Naive thymus-derived CD4-positive, alpha-beta T cell (primary cell): ENCODE measurements around the gene PYY. TPM values are rescaled to one million over a fixed set of nuclear protein-coding genes. Genes with fewer than 3 reads are reported as not detected.

ENCODE experiments used
- ATAC-seq: fragments of 150-1000 bp; cut with Tn5 transposase; 2 replicates; pipeline ENCODE4 v1.10.0; 2021; ENCODE audit warnings: mild to moderate bottlenecking, moderate library complexity
- CTCF ChIA-PET: fragments of 350-600 bp; sonication (Branson Sonifier 250); formaldehyde crosslinking; loops from one replicate; lab custom pipeline; 2021; ENCODE audit warnings: antibody characterized with exemption; lab: Charles Lee
- POLR2A ChIA-PET: fragments of 350-600 bp; sonication (Branson Sonifier 250); formaldehyde crosslinking; loops from one replicate; lab custom pipeline; 2021; ENCODE audit warnings: antibody characterized with exemption, inconsistent platforms; lab: Charles Lee
- DNase-seq, 9 donors: peaks; one replicate each; pipeline versions ENCODE4 v3.0.0 to v3.0.0-alpha.2; 2020 to 2022; ENCODE audit warnings: mixed read lengths in 1 of 9
- H3K27ac ChIP-seq: one replicate; pipeline ENCODE4 v1.7.0; 2013; ENCODE audit warnings: mild to moderate bottlenecking, low read depth, low read length, moderate library complexity
- H3K27me3 ChIP-seq, 2 donors: one replicate each; pipeline ENCODE4 v1.7.0; 2013; ENCODE audit warnings: low read length in 2 of 2, mild to moderate bottlenecking in 2 of 2, moderate library complexity in 2 of 2; ENCODE audit not compliant: control insufficient read depth in 2 of 2, insufficient read depth in 2 of 2
- H3K36me3 ChIP-seq, 3 experiments: 1 replicate in 2 of 3; 2 replicates in 1 of 3; pipeline ENCODE4 v1.7.0; 2013; ENCODE audit warnings: low read length in 3 of 3, mild to moderate bottlenecking in 3 of 3, moderate library complexity in 1 of 3; ENCODE audit not compliant: insufficient read depth in 3 of 3, control insufficient read depth in 2 of 3
- H3K4me1 ChIP-seq, 2 donors: one replicate each; pipeline ENCODE4 v1.7.0; 2013; ENCODE audit warnings: low read length in 2 of 2, mild to moderate bottlenecking in 2 of 2, moderate library complexity in 1 of 2; ENCODE audit not compliant: control insufficient read depth in 2 of 2, insufficient read depth in 2 of 2
- H3K4me3 ChIP-seq: 2 replicates; pipeline ENCODE4 v1.7.0; 2013; ENCODE audit warnings: mild to moderate bottlenecking, low read length
- H3K9me3 ChIP-seq, 3 experiments: 1 replicate in 2 of 3; 2 replicates in 1 of 3; pipeline ENCODE4 v1.7.0; 2013; ENCODE audit warnings: low read length in 3 of 3; ENCODE audit not compliant: control insufficient read depth in 2 of 3
- H3K27ac Mint-ChIP-seq, 9 donors: one replicate each; pipeline ENCODE4 v1.8.0; 2020 to 2022; ENCODE audit warnings: mixed read lengths in 9 of 9, mild to moderate bottlenecking in 8 of 9, moderate library complexity in 5 of 9, inconsistent platforms in 2 of 9
- H3K27me3 Mint-ChIP-seq, 5 donors: one replicate each; pipeline ENCODE4 v1.8.0; 2021 to 2022; ENCODE audit warnings: mixed read lengths in 5 of 5, mild to moderate bottlenecking in 1 of 5
- H3K36me3 Mint-ChIP-seq, 5 donors: one replicate each; pipeline ENCODE4 v1.8.0; 2020 to 2022; ENCODE audit warnings: mixed read lengths in 5 of 5, mild to moderate bottlenecking in 3 of 5, inconsistent platforms in 1 of 5
- H3K4me1 Mint-ChIP-seq, 7 donors: one replicate each; pipeline ENCODE4 v1.8.0; 2020 to 2022; ENCODE audit warnings: mixed read lengths in 7 of 7, mild to moderate bottlenecking in 3 of 7, inconsistent platforms in 1 of 7
- H3K4me3 Mint-ChIP-seq, 10 donors: one replicate each; pipeline ENCODE4 v1.8.0; 2020 to 2022; ENCODE audit warnings: mild to moderate bottlenecking in 10 of 10, mixed read lengths in 10 of 10, moderate library complexity in 6 of 10, inconsistent platforms in 2 of 10
- H3K9me3 Mint-ChIP-seq, 11 donors: one replicate each; pipeline ENCODE4 v1.8.0; 2020 to 2022; ENCODE audit warnings: mixed read lengths in 11 of 11, mild to moderate bottlenecking in 4 of 11, inconsistent platforms in 1 of 11, moderate library complexity in 1 of 11
- intact Hi-C, 2 donors: fragments of 100-400 bp; cut with micrococcal nuclease; formaldehyde crosslinking; loops; one replicate each; pipeline ENCODE4 v1.15.1; 2023
- polyA plus RNA-seq, 2 donors: library from polyadenylated mRNA; unstranded; fragments of 300-500 nt; fragmentation: Illumina TruSeq; gene quantifications; one replicate each; pipeline ENCODE4 v1.2.3, GENCODE V29; 2021
- total RNA-seq, 6 experiments: library from RNA in 5 of 6; stranded (reverse) in 5 of 6; gene quantifications; 1 replicate in 5 of 6; 2 replicates in 1 of 6; pipeline ENCODE4 v1.2.3 and lab custom pipeline; 2021 to 2026

PYY gene
- total and polyA plus RNA-seq, 7 experiments from 2014 or later = not detected

- DNase-seq (no peak), ATAC-seq (no peak)
- POLR2A ChIA-PET = no interaction called here
- H3K27me3 ChIP-seq = peaks cover 0 to 2% of the 10 kb centered on the region in 2 donors
- Mint-ChIP-seq H3K9me3 (no peaks in the 10 kb centered on the region), H3K4me3 (no peak overlapping the region), H3K4me1 (peaks cover 11 to 23% (median 16%) of the 10 kb centered on the region in 7 donors), H3K36me3 (no peaks in the 10 kb centered on the region), H3K27me3 (peaks cover 0 to 26% (median 0%) of the 10 kb centered on the region in 5 donors), H3K27ac (no peak overlapping the region)
- CTCF ChIA-PET = interaction anchor here (0.6 to 2.7 kb wide), 2 partner anchors 11 to 796 kb away, joined by 4 to 8 read pairs; no protein-coding TSS in a partner anchor
- H3K36me3 ChIP-seq = no peaks in the 10 kb centered on the region
- intact Hi-C loops = loop anchor here in 1 of 2 donors (10.0 kb wide), 1 partner anchor 132 kb away; no protein-coding TSS in a partner anchor
- no peak overlapping the region for H3K27ac ChIP-seq
- H3K4me1 ChIP-seq = peaks cover 3 to 16% of the 10 kb centered on the region in 2 donors
- H3K4me3 ChIP-seq = no peak overlapping the region
- no peaks in the 10 kb centered on the region for H3K9me3 ChIP-seq
Measured at GRCh38 chr17:43912635-43913304, 41.0 kb downstream of the PYY start.

- H3K27ac Mint-ChIP-seq = no peak overlapping the region
- no peak for ATAC-seq
- intact Hi-C loops = loop anchor here in 1 of 2 donors (10.0 kb wide), 1 partner anchor 133 kb away; no protein-coding TSS in a partner anchor
Measured at GRCh38 chr17:43911904-43912303, 41.8 kb downstream of the PYY start.

GRCh38 chr17:43909537-43910231 is 44.1 kb downstream of the PYY start:
- no peak overlapping the region for H3K4me3 ChIP-seq
- ATAC-seq = no peak
- peaks cover 17 to 20% of the 10 kb centered on the region in 2 donors for H3K4me1 ChIP-seq
- no peak for DNase-seq
- intact Hi-C loops = loop anchor here (1.0 to 10.0 kb wide), 3 partner anchors 35 to 135 kb away; no protein-coding TSS in a partner anchor
- H3K27ac Mint-ChIP-seq = peak overlapping the region in 2 of 9 donors; percentile 28 to 35
- peaks cover 0 to 15% (median 11%) of the 10 kb centered on the region in 7 donors for H3K4me1 Mint-ChIP-seq
- H3K9me3 Mint-ChIP-seq = no peaks in the 10 kb centered on the region
- no peaks in the 10 kb centered on the region for H3K9me3 ChIP-seq
- no peak overlapping the region for H3K27ac ChIP-seq
- peaks cover 0 to 6% (median 0%) of the 10 kb centered on the region in 3 experiments for H3K36me3 ChIP-seq
- peaks cover 0 to 48% (median 5%) of the 10 kb centered on the region in 5 donors for H3K27me3 Mint-ChIP-seq
- POLR2A ChIA-PET = interaction anchor here (0.6 to 1.1 kb wide), 3 partner anchors 10 to 87 kb away, joined by 3 read pairs; no protein-coding TSS in a partner anchor
- no peaks in the 10 kb centered on the region for H3K36me3 Mint-ChIP-seq
- H3K27me3 ChIP-seq = peaks cover 0 to 4% of the 10 kb centered on the region in 2 donors
- no peak overlapping the region for H3K4me3 Mint-ChIP-seq
- CTCF ChIA-PET = interaction anchor here (0.7 to 4.0 kb wide), 11 partner anchors 9 to 134 kb away, joined by 3 to 21 read pairs (median 4); partner anchors contain the start of gene PPY

More at GRCh38 chr17:43911904-43912303, 41.8 kb downstream of the PYY start:
- H3K4me1 ChIP-seq = peaks cover 11 to 16% of the 10 kb centered on the region in 2 donors
- H3K4me3 ChIP-seq = no peak overlapping the region
- Mint-ChIP-seq H3K9me3 (no peaks in the 10 kb centered on the region), H3K4me3 (no peak overlapping the region), H3K36me3 (no peaks in the 10 kb centered on the region), H3K27me3 (peaks cover 0 to 34% (median 0%) of the 10 kb centered on the region in 5 donors), H3K4me1 (peaks cover 8 to 16% (median 11%) of the 10 kb centered on the region in 7 donors)
- H3K27me3 ChIP-seq = peaks cover 0 to 4% of the 10 kb centered on the region in 2 donors
- no peaks in the 10 kb centered on the region for H3K9me3 ChIP-seq
- no peak for DNase-seq
- H3K36me3 ChIP-seq = peaks cover 0 to 4% (median 0%) of the 10 kb centered on the region in 3 experiments
- H3K27ac ChIP-seq = no peak overlapping the region
- ChIA-PET POLR2A (no interaction called here), CTCF (interaction anchor here (1.6 to 2.7 kb wide), 2 partner anchors 12 to 211 kb away, joined by 4 to 8 read pairs; no protein-coding TSS in a partner anchor)

GRCh38 chr17:43907998-43908721 is 45.6 kb downstream of the PYY start:
- ChIA-PET CTCF (interaction anchor here (0.6 to 4.0 kb wide), 9 partner anchors 10 to 419 kb away, joined by 3 to 21 read pairs (median 4); partner anchors contain the start of gene PPY), POLR2A (interaction anchor here (0.6 to 2.9 kb wide), 7 partner anchors 10 to 106 kb away, joined by 3 to 10 read pairs (median 3); partner anchors contain the start of gene TMEM101)
- H3K36me3 ChIP-seq = peaks cover 0 to 6% (median 0%) of the 10 kb centered on the region in 3 experiments
- ATAC-seq (peak; percentile 71), DNase-seq (peak in 7 of 9 donors; percentile 56 to 70 (median 62))
- no peaks in the 10 kb centered on the region for H3K9me3 ChIP-seq
- H3K27me3 ChIP-seq = peaks cover 0 to 4% of the 10 kb centered on the region in 2 donors
- Mint-ChIP-seq H3K4me1 (peaks cover 0 to 16% (median 12%) of the 10 kb centered on the region in 7 donors), H3K36me3 (peaks cover 0 to 3% (median 0%) of the 10 kb centered on the region in 5 donors), H3K27ac (peak overlapping the region in 6 of 9 donors; percentile 22 to 88 (median 65)), H3K4me3 (peak overlapping the region in 9 of 10 donors; percentile 88 to 95 (median 89)), H3K27me3 (peaks cover 0 to 63% (median 5%) of the 10 kb centered on the region in 5 donors), H3K9me3 (no peaks in the 10 kb centered on the region)
- intact Hi-C loops = loop anchor here in 1 of 2 donors (1.0 to 2.0 kb wide), 4 partner anchors 8 to 215 kb away; partner anchors contain the start of gene HDAC5
- peak overlapping the region; percentile 78 for H3K4me3 ChIP-seq
- peak overlapping the region; percentile 80 for H3K27ac ChIP-seq
- peaks cover 17 to 20% of the 10 kb centered on the region in 2 donors for H3K4me1 ChIP-seq

- Mint-ChIP-seq H3K9me3 (no peaks in the 10 kb centered on the region), H3K27ac (peak within 1 kb of the TSS in 8 of 9 donors; percentile 45 to 95 (median 89)), H3K4me1 (peaks cover 0 to 16% (median 12%) of the 10 kb centered on the region in 7 donors), H3K4me3 (peak within 1 kb of the TSS; percentile 70 to 95 (median 89)), H3K27me3 (peaks cover 0 to 63% (median 5%) of the 10 kb centered on the region in 5 donors), H3K36me3 (peaks cover 0 to 3% (median 0%) of the 10 kb centered on the region in 5 donors)
- peak; percentile 73 for ATAC-seq
- Histone ChIP-seq H3K36me3 (peaks cover 0 to 6% (median 0%) of the 10 kb centered on the region in 3 experiments), H3K4me1 (peaks cover 17 to 20% of the 10 kb centered on the region in 2 donors), H3K4me3 (peak within 1 kb of the TSS; percentile 78), H3K27ac (peak within 1 kb of the TSS; percentile 80), H3K9me3 (no peaks in the 10 kb centered on the region), H3K27me3 (peaks cover 0 to 4% of the 10 kb centered on the region in 2 donors)
- intact Hi-C loops = loop anchor here in 1 of 2 donors (1.0 to 2.0 kb wide), 2 partner anchors 10 to 215 kb away; partner anchors contain the start of gene HDAC5
- peak; percentile 28 to 76 (median 68) for DNase-seq
- ChIA-PET POLR2A (interaction anchor here (0.5 to 2.9 kb wide), 12 partner anchors 9 to 1519 kb away, joined by 3 to 10 read pairs (median 3); partner anchors contain the start of genes TMEM101 and TMUB2), CTCF (interaction anchor here (0.8 to 4.0 kb wide), 7 partner anchors 10 to 134 kb away, joined by 3 to 21 read pairs (median 4); partner anchors contain the start of gene PPY)
Measured at GRCh38 chr17:43907425-43907981, 46.2 kb downstream of the PYY start, which contains the start of gene MPP2. Gene MPP2, minus strand, starts transcription at chr17:43907536. Its CDS starts 3,076 bp downstream, at chr17:43904460.
